ENCODE measurements around the gene MYPN. TPM values are rescaled to one million over a fixed set of nuclear protein-coding genes. Genes with fewer than 3 reads are reported as not detected.
"Not testable (repeated sequence)": the region's sequence is repeated elsewhere in the genome, so short reads cannot be mapped to it uniquely, and the experiment has no call there.

Gene MYPN
- total RNA-seq, 2 donors from 2014 or later: 2.3 TPM; not detected in 1

DNA sequence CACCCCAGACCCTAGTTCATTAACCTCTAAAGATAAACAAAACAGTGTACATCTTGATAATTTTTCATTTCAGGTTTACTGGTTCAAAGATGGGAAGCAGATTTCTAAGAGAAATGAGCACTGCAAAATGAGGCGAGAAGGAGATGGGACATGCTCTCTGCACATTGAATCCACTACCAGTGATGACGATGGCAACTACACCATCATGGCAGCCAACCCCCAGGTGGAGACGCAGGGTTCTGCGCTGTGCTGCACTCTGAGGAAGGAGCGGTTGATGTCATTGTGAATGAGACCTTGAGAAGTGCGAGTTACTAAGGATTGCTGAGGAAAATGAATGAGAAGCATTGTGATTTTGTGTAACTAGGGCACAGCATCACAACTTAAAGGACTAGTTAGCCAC, 85.0 kb downstream of the MYPN start:
- no peak for DNase-seq
- no peaks in the 10 kb centered on the region for H3K4me1 ChIP-seq
- no peak overlapping the region for H3K4me3 ChIP-seq
- H3K9me3 ChIP-seq: no peaks in the 10 kb centered on the region
- TF ChIP-seq, protein P1, sequence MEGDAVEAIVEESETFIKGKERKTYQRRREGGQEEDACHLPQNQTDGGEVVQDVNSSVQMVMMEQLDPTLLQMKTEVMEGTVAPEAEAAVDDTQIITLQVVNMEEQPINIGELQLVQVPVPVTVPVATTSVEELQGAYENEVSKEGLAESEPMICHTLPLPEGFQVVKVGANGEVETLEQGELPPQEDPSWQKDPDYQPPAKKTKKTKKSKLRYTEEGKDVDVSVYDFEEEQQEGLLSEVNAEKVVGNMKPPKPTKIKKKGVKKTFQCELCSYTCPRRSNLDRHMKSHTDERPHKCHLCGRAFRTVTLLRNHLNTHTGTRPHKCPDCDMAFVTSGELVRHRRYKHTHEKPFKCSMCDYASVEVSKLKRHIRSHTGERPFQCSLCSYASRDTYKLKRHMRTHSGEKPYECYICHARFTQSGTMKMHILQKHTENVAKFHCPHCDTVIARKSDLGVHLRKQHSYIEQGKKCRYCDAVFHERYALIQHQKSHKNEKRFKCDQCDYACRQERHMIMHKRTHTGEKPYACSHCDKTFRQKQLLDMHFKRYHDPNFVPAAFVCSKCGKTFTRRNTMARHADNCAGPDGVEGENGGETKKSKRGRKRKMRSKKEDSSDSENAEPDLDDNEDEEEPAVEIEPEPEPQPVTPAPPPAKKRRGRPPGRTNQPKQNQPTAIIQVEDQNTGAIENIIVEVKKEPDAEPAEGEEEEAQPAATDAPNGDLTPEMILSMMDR (IDR thresholded peaks at IDR 0.05): no peak
- ATAC-seq: no peak
- intact Hi-C loops (cut with DNase I): no loop called here
- 68 to 89% methylated on average over 6 of the region's 6 CpGs for WGBS, 2 donors
- H3K36me3 ChIP-seq (replicated peaks in 1 of 2; ENCODE audit: insufficient read depth in 1 of 2, low read depth in 2 of 2): no peaks in the 10 kb centered on the region
- no peak overlapping the region for H3K27ac ChIP-seq
- H3K27me3 ChIP-seq: no peaks in the 10 kb centered on the region

GRCh38 chr10:68195776-68196175, 86.5 kb downstream of the MYPN start:
- intact Hi-C loops (cut with DNase I); H3K36me3 ChIP-seq (replicated peaks in 1 of 2; ENCODE audit: insufficient read depth in 1 of 2, low read depth in 2 of 2); ATAC-seq; H3K27me3 ChIP-seq; H3K4me3 ChIP-seq; DNase-seq; H3K9me3 ChIP-seq; H3K4me1 ChIP-seq; H3K27ac ChIP-seq: not testable (repeated sequence)
- 73 to 86% methylated on average over 2 of the region's 2 CpGs for WGBS, 2 donors

DNA sequence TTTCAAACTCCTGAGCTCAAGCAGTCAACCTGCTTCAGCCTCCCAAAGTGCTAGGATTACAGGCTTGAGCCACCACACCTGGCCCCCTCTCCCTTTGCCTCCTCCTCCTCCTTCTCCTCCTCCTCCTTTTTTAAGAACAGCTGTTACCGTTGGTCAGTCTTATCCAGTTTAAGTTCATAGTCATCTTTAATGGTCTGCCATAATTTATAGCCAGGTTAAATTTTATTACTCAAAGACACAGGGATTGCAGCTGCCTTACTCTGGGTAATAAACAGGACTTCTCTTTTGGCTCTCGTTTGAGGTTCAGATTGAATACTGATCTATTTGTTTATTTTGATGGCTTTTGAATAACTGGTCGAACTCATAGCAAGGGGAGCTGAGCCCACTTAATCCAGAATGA, 87.4 kb downstream of the MYPN start:
- no peak for TF ChIP-seq POLR2A (IDR thresholded peaks at IDR 0.05)
- TF ChIP-seq, protein P1 (IDR thresholded peaks at IDR 0.05): no peak
- Histone ChIP-seq H3K27ac (no peak overlapping the region), H3K9me3 (no peaks in the 10 kb centered on the region), H3K4me1 (no peaks in the 10 kb centered on the region), H3K27me3 (no peaks in the 10 kb centered on the region), H3K36me3 (replicated peaks in 1 of 2; ENCODE audit: insufficient read depth in 1 of 2, low read depth in 2 of 2) (no peaks in the 10 kb centered on the region), H3K4me3 (no peak overlapping the region)
- 40 to 53% methylated on average over 3 of the region's 3 CpGs for WGBS, 2 donors
- intact Hi-C loops (cut with DNase I): no loop called here
- ATAC-seq (no peak), DNase-seq (no peak)

DNA sequence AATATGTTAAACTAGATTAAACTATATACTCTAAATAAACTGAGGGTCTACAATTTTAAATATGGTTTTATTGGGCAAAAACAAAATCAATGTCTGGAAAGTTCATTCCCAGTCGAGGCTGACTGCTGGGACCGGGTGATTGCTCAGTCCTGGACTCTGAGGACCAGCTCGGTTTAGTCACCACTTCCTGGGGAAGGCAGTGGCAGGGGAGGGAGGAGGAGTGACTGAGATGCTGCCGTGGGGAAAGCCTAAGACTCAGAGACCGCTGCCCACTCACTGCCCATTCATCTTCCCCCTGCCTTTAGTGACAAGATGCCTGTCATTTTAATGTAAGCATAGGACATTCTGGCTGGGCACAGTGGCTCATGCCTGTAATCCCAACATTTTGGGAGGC, 93.7 kb downstream of the MYPN start:
- DNase-seq (no peak), ATAC-seq (no peak)
- H3K27ac ChIP-seq: no peak overlapping the region
- no peaks in the 10 kb centered on the region for H3K4me1 ChIP-seq
- no peaks in the 10 kb centered on the region for H3K9me3 ChIP-seq
- TF ChIP-seq, protein P1 (IDR thresholded peaks at IDR 0.05): no peak
- TF ChIP-seq POLR2A (IDR thresholded peaks at IDR 0.05): no peak
- H3K36me3 ChIP-seq (replicated peaks in 1 of 2; ENCODE audit: insufficient read depth in 1 of 2, low read depth in 2 of 2): no peaks in the 10 kb centered on the region
- H3K4me3 ChIP-seq: no peak overlapping the region
- WGBS, 2 donors: 44 to 51% methylated on average over 5 of the region's 5 CpGs
- intact Hi-C loops (cut with DNase I): no loop called here
- H3K27me3 ChIP-seq: no peaks in the 10 kb centered on the region

DNA sequence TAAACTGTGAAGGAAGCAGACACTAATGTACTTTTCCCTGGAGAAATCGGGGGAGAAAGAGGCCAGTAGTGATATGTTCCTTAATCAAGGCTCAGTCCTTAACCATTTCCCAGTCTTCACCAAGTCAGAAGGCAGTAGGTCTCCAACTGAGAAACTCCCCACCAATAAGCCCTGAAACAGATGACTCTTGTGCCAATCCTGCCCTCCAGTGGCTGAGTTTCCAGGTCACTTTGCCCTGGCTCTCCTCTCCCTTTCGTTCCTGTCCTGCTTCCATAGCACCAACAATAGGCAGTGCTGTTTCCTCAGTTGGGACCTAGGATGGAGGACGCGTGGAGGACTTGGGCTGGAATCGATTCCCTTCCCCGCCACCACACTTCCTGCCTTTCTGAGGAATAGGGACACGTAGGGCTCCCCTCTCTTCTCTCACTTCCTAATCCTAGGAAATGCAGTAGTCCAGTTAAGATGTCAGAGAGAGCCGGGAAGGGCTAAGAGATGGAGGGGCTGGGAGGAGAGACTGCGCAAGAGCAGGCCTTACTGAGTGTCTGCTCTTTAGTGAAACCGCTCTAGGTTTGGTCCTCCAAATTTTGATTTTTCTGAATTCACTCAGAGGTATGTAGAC, 99.2 kb downstream of the MYPN start:
- DNase-seq (peak; percentile 23 to 66 (median 40)), ATAC-seq (no peak)
- H3K4me3 ChIP-seq: no peak overlapping the region
- TF ChIP-seq, protein P1 (IDR thresholded peaks at IDR 0.05): peak; percentile 7 to 56 (median 33)
- no peak for TF ChIP-seq POLR2A (IDR thresholded peaks at IDR 0.05)
- H3K4me1 ChIP-seq: no peaks in the 10 kb centered on the region
- H3K27ac ChIP-seq: no peak overlapping the region
- no peaks in the 10 kb centered on the region for H3K36me3 ChIP-seq (replicated peaks in 1 of 2; ENCODE audit: insufficient read depth in 1 of 2, low read depth in 2 of 2)
- intact Hi-C loops (cut with DNase I): no loop called here
- 51 to 59% methylated on average over 10 of the region's 10 CpGs for WGBS, 2 donors
- H3K27me3 ChIP-seq: no peaks in the 10 kb centered on the region
- H3K9me3 ChIP-seq: no peaks in the 10 kb centered on the region

Data from body of pancreas (tissue), 4 donors.